NCI-H510A treated with DMSO at 0.1 percent for 48 hours (cell line): ENCODE data around the gene PTPRN2.
A peak's percentile ranks its signal among the peaks of the same experiment; 100 is the strongest.
"Not testable (repeated sequence)": the region's sequence is repeated elsewhere in the genome, so short reads cannot be mapped to it uniquely, and the experiment has no call there.

Source experiments
- DNase-seq: peaks from one replicate; lab custom pipeline; 2025; lab: John Stamatoyannopoulos, UW

The PTPRN2 gene

DNA sequence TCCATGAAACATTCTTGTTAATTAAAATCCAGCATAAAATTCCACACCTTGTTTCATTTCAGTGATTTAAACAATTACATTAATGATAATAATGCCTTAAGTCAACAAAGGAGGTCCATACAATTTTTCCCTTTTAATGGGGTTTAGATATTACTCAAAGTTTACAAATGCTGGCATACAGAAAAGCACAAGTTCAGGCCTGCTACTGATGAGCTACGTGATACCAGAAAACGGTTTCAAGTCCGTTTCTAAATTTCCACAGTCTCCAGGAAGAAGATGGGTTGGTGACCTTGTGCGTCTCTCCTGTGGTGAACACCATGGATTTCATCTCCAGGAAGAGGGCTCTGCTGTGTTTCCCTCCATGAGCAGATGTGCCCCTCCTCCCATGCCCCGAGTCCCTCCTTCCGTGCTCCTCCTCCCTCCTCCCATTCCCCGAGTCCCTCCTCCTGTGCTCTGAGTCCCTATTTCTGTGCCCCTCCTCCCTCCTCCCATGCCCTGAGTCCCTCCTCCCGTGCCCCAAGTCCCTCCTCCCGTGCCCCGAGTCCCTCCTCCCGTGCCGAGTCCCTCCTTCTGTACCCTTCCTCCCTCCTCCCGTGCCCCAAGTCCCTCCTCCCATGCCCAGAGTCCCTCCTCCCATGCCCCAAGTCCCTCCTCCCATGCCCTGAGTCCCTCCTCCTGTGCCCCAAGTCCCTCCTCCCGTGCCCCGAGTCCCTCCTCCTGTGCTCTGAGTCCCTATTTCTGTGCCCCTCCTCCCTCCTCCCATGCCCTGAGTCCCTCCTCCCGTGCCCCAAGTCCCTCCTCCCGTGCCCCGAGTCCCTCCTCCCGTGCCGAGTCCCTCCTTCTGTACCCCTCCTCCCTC is 201.9 kb downstream of the PTPRN2 start:
- DNase-seq = not testable (repeated sequence)

DNA sequence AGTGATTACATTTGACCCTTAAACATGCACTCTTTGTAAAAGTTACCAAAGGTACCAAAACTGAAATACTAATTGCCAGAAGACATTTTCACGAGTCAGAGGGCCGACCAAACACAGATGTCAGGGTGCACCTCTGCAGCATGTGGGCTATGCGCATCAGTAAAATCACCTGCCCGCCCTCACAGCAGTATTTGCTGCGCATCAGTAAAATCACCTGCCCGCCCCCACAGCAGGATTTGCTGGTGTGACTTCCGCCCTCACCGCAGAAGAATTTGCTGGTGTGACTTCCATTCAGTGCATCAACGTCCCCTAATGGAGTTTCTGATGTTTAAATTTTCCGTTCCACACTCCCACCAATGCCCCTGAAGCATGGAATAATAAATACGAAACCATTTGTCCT is 202.9 kb downstream of the PTPRN2 start:
- peak; percentile 62 for DNase-seq

DNA sequence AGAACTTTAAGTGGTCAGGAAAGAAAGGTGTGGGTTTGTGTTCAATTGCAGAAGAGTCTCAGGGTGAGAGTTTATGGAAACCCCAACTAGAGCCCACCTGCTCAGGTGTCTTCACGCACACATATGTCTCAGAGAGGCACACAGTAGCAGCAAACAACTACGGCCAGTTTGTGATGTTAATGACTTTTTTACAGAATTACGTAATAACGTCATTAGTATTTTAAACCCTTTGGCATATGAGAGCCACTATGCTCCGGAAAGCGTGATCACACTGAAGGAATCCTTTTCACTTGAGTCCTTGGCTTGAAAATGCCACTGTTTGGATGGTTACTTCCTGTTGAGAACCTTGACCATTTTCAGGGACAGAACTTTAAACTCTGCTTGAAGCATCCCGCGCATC is 204.0 kb downstream of the PTPRN2 start:
- no peak for DNase-seq

DNA sequence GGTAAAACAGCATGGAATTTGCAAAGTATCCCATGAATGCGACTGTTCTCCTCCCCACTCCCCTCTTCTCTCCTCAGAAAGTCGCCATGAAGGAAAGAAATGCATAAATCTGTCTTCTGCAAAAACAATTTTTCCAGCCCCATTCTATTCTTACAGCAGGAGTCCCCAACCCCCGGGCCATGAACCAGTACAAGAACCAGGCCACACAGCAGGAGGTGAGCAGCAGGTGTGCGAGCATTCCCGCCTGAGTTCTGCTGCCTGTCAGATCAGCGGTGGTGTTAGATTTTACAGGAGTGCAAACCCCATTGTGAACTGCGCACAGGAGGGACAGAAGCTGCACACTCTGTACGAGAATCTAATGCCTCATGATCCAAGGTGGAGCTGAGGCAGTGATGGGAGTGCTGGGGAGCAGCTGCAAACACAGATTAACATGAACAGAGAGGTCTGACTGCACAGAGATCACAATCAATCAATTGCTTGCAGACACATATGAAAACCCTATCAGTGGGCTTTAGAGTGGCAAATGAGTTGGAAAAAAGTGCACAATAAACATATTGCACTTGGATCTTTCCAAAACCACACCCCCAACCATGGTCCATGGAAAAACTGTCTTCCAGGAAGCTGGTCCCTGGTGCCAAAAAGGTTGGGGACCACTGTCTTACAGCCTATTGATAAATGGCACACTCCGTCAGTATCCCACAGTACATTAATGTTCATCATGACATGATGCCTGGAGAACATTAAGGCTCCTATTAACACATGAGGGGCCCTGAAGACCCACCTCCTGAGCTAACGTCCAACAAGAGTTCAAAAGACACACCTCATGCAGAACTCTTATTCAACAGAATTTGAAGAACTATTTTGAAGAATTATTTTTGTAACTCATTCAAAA is 205.0 kb downstream of the PTPRN2 start:
- peak; percentile 49 for DNase-seq

DNA sequence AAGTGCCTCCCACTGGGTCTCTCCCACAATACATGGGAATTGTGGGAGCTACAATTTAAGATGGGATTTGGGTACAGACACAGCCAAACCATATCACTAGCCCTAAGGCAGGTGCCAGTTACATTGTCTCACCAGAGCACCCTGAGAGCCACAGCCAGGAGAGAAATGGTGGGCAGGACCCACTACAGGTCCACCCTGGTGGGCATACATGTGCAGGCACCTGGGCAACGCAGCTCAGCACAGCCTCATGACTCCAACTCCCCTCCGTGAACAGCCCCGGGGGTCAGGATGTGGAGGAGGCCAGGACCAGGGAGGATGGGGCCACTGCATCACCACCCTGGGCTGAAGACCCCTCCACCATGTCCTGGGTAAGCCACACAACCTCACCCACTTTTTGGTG is 205.7 kb downstream of the PTPRN2 start:
- no peak for DNase-seq

DNA sequence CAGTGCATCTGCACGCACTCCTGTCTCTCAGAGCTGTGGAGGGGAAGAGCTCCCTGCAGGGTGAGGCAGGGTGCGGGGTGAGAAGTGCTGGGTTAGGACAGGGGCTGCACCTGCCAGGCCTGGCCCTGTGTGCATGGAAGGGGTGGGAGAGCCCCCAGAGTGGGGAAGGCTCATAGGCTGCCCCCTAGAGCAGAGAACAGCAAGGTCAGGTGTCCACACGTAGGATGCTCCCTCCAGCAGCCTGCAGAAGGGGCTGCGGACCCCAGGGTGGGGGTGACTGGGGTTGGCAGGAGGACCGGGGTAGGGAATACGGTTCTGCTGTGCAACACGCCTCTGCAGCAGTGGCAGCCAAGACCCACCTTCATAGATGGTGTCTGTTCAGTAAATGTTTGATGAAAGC is 208.6 kb downstream of the PTPRN2 start:
- DNase-seq = no peak

- peak; percentile 33 for DNase-seq
These were observed 209.6 kb downstream of the PTPRN2 start for GRCh38 chr7:158377800-158378623.

DNA sequence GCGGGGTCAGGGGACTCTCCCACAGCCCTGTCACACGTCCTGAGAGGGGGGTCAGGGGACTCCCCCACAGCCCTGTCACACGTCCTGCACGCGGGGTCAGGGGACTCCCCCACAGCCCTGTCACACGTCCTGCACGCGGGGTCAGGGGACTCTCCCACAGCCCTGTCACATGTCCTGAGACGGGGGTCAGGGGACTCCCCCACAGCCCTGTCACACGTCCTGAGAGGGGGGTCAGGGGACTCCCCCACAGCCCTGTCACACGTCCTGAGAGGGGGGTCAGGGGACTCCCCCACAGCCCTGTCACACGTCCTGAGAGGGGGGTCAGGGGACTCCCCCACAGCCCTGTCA is 210.8 kb downstream of the PTPRN2 start:
- not testable (repeated sequence) for DNase-seq

GRCh38 chr7:158376146-158376838 is 211.3 kb downstream of the PTPRN2 start:
- not testable (repeated sequence) for DNase-seq

GRCh38 chr7:158375034-158375433 is 212.6 kb downstream of the PTPRN2 start:
- peak; percentile 28 for DNase-seq

- no peak for DNase-seq
These were observed 213.0 kb downstream of the PTPRN2 start for GRCh38 chr7:158374586-158374985.

GRCh38 chr7:158374146-158374545 is 213.5 kb downstream of the PTPRN2 start:
- DNase-seq = no peak

DNA sequence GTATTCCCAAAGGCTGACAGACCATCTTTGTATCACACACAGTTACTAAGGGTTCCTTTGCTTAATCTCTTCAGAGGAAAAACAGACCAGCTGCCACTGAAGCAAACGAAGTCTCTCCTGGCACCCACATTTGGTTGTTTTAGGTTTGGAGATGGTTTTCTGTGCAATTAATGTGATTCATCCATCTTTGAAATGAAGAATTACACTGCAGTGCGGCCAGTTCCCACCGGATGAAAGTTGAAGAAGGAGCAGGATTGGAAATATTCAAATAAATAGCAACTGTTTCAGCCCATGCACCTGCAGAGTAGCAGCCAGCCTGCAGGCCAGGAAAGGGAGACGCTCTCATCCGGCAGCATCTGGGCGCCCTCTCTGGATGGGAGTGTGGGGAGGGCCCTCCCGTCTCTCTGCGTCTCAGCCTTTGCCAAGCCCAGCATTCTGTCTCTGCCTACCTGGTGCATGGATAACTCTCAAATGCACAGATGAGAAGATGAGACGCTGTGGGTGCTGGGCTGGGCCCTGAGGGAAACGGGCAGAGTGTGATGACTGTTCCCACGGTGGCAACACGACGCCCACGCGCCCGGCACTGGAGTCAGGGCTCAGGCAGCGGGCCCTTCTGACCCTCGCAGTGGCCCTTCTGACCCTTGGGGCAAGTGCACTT is 214.0 kb downstream of the PTPRN2 start:
- no peak for DNase-seq

- DNase-seq = peak; percentile 49
These were observed 215.0 kb downstream of the PTPRN2 start for GRCh38 chr7:158372400-158373342.

DNA sequence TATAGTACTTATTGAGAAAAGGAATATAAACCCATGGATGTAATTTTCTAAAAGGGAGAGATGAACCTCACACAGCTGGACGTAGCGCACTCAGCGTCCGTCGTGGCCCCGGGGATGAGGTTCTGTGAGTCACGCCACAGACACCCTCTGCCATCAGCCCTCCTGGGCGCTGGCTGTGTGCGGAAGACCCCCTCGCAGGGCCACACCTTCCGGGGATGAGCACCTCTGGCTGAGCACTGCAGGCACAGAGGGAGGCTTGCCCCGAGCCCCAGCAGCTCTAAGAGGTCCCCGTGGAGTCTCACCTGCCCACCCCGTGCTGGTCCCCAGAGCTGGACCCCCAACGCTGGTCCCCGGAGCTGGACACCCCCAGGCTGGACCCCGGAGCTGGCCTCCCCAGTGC is 215.8 kb downstream of the PTPRN2 start:
- no peak for DNase-seq

DNA sequence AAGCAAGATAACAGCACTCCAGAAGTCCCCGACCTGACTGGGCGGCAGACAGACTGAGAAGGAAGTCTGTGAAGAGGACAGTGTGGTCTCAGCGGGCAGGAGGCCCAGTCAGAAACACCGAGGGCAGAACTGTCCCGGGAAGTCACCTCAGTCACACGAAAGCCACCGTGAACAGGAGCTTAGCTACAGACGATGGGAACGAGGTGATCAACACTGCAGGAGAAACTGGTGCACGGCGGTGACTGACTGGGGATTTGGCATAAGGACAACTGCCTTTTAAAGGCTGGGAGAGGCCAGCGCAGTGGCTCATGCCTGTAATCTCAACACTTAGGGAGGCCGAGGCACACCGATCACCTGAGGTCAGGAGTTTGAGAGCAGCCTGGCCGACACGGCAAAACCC is 217.8 kb downstream of the PTPRN2 start:
- no peak for DNase-seq

- no peak for DNase-seq
These were observed 218.3 kb downstream of the PTPRN2 start for GRCh38 chr7:158369290-158369689.

DNA sequence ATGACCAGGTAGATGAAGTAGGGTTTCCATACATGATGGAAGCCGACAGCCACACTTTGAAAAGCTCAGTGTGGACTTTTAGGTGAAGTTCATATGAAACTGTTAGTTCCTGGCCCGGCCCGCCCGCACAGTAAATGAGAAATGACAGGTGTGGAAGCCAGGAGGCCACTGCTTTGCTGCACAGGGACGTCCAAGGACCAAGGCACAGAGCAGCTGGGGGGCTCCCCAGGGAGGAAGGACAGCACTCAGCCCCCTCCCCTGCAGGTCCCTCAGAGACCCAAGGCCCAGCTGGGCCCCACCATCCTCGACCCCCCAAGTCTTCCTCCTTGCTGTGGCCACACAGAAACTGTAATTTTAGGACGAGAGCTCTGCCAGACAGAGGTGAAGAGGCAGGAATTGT is 219.2 kb downstream of the PTPRN2 start:
- DNase-seq = no peak

GRCh38 chr7:158367634-158367982 is 220.0 kb downstream of the PTPRN2 start:
- DNase-seq = no peak
